ENCODE data around the gene AKAP7. TPM values are rescaled to one million over a fixed set of nuclear protein-coding genes. Genes with fewer than 3 reads are reported as not detected.

AKAP7 gene
- total and polyA plus RNA-seq, 2 donors (not counting 3 experiments of a cell fraction or from before 2014, with no cell fraction given) = 0.76 to 3.3 TPM

DNA sequence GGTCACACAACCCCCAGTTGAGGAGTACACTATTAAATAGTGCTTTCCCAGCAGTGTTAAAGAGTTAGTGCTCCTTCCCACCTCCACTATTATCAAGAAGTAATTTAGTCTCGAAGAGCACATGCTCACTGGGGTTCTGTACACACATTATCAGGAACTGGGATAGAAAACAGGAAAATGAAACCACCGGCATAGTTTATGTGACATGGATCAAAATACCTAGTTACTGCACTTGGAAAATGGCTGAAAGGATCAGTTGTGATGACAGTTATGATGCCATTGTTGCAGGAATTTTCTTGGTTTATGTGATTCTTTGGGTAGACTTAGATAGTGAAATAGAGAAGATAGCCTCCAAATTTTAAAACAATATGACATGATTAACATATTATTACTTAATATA lies 152.9 kb downstream of the AKAP7 start:
- TF ChIP-seq POLR2A (IDR thresholded peaks at IDR 0.05; ENCODE audit: low read depth, low read length) (no peak), JUN (IDR thresholded peaks at IDR 0.05; ENCODE audit: borderline replicate concordance, insufficient read depth, insufficient read length, low read depth) (no peak), GATA2 (IDR thresholded peaks at IDR 0.05; ENCODE audit: insufficient read depth, insufficient read length, low read depth, low read length) (no peak), POLR2AphosphoS5 (IDR thresholded peaks at IDR 0.05; ENCODE audit: insufficient read depth, low read depth, low read length) (no peak), FOS (IDR thresholded peaks at IDR 0.05; ENCODE audit: borderline replicate concordance, insufficient read depth, low read length) (no peak), MYC (IDR thresholded peaks at IDR 0.05; ENCODE audit: low read depth, low read length) (no peak)
- TF ChIP-seq, protein P1, sequence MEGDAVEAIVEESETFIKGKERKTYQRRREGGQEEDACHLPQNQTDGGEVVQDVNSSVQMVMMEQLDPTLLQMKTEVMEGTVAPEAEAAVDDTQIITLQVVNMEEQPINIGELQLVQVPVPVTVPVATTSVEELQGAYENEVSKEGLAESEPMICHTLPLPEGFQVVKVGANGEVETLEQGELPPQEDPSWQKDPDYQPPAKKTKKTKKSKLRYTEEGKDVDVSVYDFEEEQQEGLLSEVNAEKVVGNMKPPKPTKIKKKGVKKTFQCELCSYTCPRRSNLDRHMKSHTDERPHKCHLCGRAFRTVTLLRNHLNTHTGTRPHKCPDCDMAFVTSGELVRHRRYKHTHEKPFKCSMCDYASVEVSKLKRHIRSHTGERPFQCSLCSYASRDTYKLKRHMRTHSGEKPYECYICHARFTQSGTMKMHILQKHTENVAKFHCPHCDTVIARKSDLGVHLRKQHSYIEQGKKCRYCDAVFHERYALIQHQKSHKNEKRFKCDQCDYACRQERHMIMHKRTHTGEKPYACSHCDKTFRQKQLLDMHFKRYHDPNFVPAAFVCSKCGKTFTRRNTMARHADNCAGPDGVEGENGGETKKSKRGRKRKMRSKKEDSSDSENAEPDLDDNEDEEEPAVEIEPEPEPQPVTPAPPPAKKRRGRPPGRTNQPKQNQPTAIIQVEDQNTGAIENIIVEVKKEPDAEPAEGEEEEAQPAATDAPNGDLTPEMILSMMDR (IDR thresholded peaks at IDR 0.05; ENCODE audit: extremely low read depth in 1 of 2, insufficient read depth in 1 of 2, low read depth in 1 of 2, low read length in 2 of 2) = no peak
- TF ChIP-seq, protein P2, sequence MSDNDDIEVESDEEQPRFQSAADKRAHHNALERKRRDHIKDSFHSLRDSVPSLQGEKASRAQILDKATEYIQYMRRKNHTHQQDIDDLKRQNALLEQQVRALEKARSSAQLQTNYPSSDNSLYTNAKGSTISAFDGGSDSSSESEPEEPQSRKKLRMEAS (IDR thresholded peaks at IDR 0.05; ENCODE audit: insufficient read depth, insufficient read length) = no peak
- H3K27ac ChIP-seq (ENCODE audit: insufficient read depth, low read depth, low read length) = no peak overlapping the region
- ChIA-PET POLR2A (no interaction called here), CTCF (no interaction called here)
- H3K27me3 ChIP-seq (ENCODE audit: control insufficient read depth in 2 of 2, insufficient read depth in 2 of 2, low read length in 2 of 2) = no peaks in the 10 kb centered on the region
- H3K36me3 ChIP-seq (ENCODE audit: control insufficient read depth in 2 of 2, extremely low read depth in 1 of 2, insufficient read depth in 2 of 2, low read length in 2 of 2) = no peaks in the 10 kb centered on the region
- H3K9me3 ChIP-seq (replicated peaks; ENCODE audit: control insufficient read depth, insufficient read depth, low read length) = no peaks in the 10 kb centered on the region
- dilution Hi-C loops (cut with MboI; ENCODE audit: extremely low pct_ligation_motif_present, low sequenced_read_pairs) (no loop called here), intact Hi-C loops (cut with micrococcal nuclease) (no loop called here)
- no peaks in the 10 kb centered on the region for H3K4me1 ChIP-seq (ENCODE audit: control insufficient read depth, extremely low read depth, insufficient read depth, low read length)
- no peaks in the 10 kb centered on the region for H3K9me1 ChIP-seq (replicated peaks; ENCODE audit: control insufficient read depth, extremely low read depth, insufficient read depth, low read length)
- no peaks in the 10 kb centered on the region for H3K79me2 ChIP-seq (ENCODE audit: control insufficient read depth, insufficient read depth, low read length)
- H3K4me3 ChIP-seq (replicated peaks in 1 of 3; ENCODE audit: insufficient read depth in 1 of 3, low read depth in 1 of 3, low read length in 3 of 3) = no peak overlapping the region
- no TSS peak for BruUV-seq (replicated peaks)
- H2AFZ ChIP-seq (ENCODE audit: low read depth, low read length) = no peak overlapping the region
- no peak for DNase-seq (ENCODE audit: low read depth, low spot score)
- no peak for FAIRE-seq
- H3K4me2 ChIP-seq (ENCODE audit: insufficient read depth, low read length) = no peak overlapping the region
- H3K9ac ChIP-seq (replicated peaks; ENCODE audit: extremely low read depth, insufficient read depth, low read length) = no peak overlapping the region
- H4K20me1 ChIP-seq (replicated peaks; ENCODE audit: control insufficient read depth, extremely low read depth, insufficient read depth, low read length) = no peaks in the 10 kb centered on the region
